PFSK-1 (cell line): ENCODE results near the gene ZNF485. TPM values are rescaled to one million over a fixed set of nuclear protein-coding genes. Genes with fewer than 3 reads are reported as not detected.

ENCODE experiments used
- FOXP2 ChIP-seq: optimal IDR thresholded peaks from 2 replicates; pipeline ENCODE3; 2011; ENCODE audit warnings: borderline replicate concordance, control low read depth, inconsistent platforms; ENCODE audit not compliant: insufficient read depth; ENCODE audit errors: extremely low read length, extremely low read depth
- POLR2AphosphoS5 ChIP-seq: IDR thresholded peaks from 2 replicates; pipeline ENCODE4 v1.6.1; 2012; ENCODE audit warnings: low read depth, mild to moderate bottlenecking, control low read depth, low read length, moderate library complexity
- REST ChIP-seq, 2 experiments: IDR thresholded peaks; 2 replicates each; pipeline versions ENCODE4 v1.6.1 to v1.8.0; 2011 to 2012; ENCODE audit warnings: low read depth in 2 of 2, low read length in 2 of 2, control low read depth in 1 of 2, inconsistent platforms in 1 of 2, mild to moderate bottlenecking in 1 of 2, moderate library complexity in 1 of 2; ENCODE audit not compliant: insufficient read depth in 1 of 2
- SIN3A ChIP-seq: IDR thresholded peaks from 2 replicates; pipeline ENCODE4 v1.6.1; 2012; ENCODE audit warnings: mild to moderate bottlenecking, low read length, moderate library complexity, borderline replicate concordance; ENCODE audit not compliant: insufficient read depth
- TAF1 ChIP-seq: IDR thresholded peaks from 2 replicates; pipeline ENCODE4 v1.6.1; 2012; ENCODE audit warnings: low read length, control low read depth, borderline replicate concordance; ENCODE audit not compliant: insufficient read depth
- polyA plus RNA-seq: library from polyadenylated mRNA; unstranded; fragments of >200 nt; gene quantifications from one replicate; pipeline ENCODE4 v1.2.1, GENCODE V29; 2012; ENCODE audit warnings: low read depth, missing spikeins; ENCODE audit not compliant: insufficient read length

Gene ZNF485
- polyA plus RNA-seq = 2.3 TPM

GRCh38 chr10:43606323-43607198, at the start of gene ZNF485:
Gene ZNF485 (plus strand): TSS chr10:43606438. CDS start chr10:43607051, 613 bp downstream.
- peak; percentile 84; the same call in 1 of the 2 replicates for TF ChIP-seq TAF1
- no peak for TF ChIP-seq SIN3A
- no peak for TF ChIP-seq REST (IDR thresholded peaks at IDR 0.05; ENCODE audit: insufficient read depth in 1 of 2, low read depth in 2 of 2, low read length in 2 of 2)
- TF ChIP-seq FOXP2 = peak; percentile 9
- peak; percentile 80 for TF ChIP-seq POLR2AphosphoS5

GRCh38 chr10:43557214-43557613, 49.0 kb upstream of the ZNF485 start:
- TF ChIP-seq FOXP2 = no peak
- no peak for TF ChIP-seq TAF1
- no peak for TF ChIP-seq POLR2AphosphoS5
- no peak for TF ChIP-seq SIN3A
- no peak for TF ChIP-seq REST (IDR thresholded peaks at IDR 0.05; ENCODE audit: insufficient read depth in 1 of 2, low read depth in 2 of 2, low read length in 2 of 2)

- TF ChIP-seq REST (IDR thresholded peaks at IDR 0.05; ENCODE audit: insufficient read depth in 1 of 2, low read depth in 2 of 2, low read length in 2 of 2) (no peak), TAF1 (no peak), POLR2AphosphoS5 (no peak), SIN3A (no peak), FOXP2 (no peak)
Measured at GRCh38 chr10:43569681-43570080, 36.6 kb upstream of the ZNF485 start.

- no peak for TF ChIP-seq SIN3A
- no peak for TF ChIP-seq FOXP2
- no peak for TF ChIP-seq REST (IDR thresholded peaks at IDR 0.05; ENCODE audit: insufficient read depth in 1 of 2, low read depth in 2 of 2, low read length in 2 of 2)
- TF ChIP-seq TAF1 = no peak
- no peak for TF ChIP-seq POLR2AphosphoS5
Measured at GRCh38 chr10:43570971-43571370, 35.3 kb upstream of the ZNF485 start.
